Transverse colon (tissue), 3 donors: Measurements from ENCODE around the gene CLK4.

Source experiments
- EP300 ChIP-seq: sonication (generic); formaldehyde crosslinking; IDR thresholded peaks from one replicate; pipeline ENCODE4 v1.6.1; 2017; ENCODE audit warnings: antibody characterized with exemption, low read depth
- POLR2A ChIP-seq: fragments of 450-650 bp; IDR thresholded peaks from one replicate; pipeline ENCODE4 v1.6.1; 2016; ENCODE audit warnings: antibody characterized with exemption, mild to moderate bottlenecking, moderate library complexity
- TF ChIP-seq, protein P1 (sequence below), 5 experiments: fragments of 200-600 bp in 3 of 5; fragments of 450-650 bp in 2 of 5; sonication (generic) in 3 of 5; IDR thresholded peaks; 1 replicate in 2 of 5; 2 replicates in 3 of 5; pipeline ENCODE4 v1.5.1; 2016 to 2017; ENCODE audit warnings: antibody characterized with exemption in 5 of 5, inconsistent platforms in 3 of 5, mild to moderate bottlenecking in 2 of 5, moderate library complexity in 1 of 5

DNA sequence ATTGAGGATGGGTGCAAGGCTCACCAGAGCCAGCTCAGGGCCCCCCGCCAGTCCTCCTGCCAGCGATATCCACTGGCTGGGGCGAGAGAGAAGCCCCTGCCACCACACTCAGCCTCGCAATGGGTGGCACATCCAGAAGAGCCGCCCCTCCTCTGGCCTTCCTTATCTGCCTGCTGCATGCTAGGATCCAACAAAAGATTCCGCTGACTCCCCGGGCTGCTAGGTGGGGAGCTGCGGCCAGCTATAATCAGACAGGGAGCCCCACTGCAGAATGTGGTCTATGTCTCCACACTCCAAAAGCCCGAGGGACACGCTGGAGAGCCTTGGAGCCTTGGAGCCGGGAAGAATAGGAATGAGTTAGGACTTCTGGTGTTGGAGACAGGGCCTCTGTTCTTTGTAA is 69.4 kb downstream of the CLK4 start:
- no peak for TF ChIP-seq EP300
- TF ChIP-seq, protein P1, sequence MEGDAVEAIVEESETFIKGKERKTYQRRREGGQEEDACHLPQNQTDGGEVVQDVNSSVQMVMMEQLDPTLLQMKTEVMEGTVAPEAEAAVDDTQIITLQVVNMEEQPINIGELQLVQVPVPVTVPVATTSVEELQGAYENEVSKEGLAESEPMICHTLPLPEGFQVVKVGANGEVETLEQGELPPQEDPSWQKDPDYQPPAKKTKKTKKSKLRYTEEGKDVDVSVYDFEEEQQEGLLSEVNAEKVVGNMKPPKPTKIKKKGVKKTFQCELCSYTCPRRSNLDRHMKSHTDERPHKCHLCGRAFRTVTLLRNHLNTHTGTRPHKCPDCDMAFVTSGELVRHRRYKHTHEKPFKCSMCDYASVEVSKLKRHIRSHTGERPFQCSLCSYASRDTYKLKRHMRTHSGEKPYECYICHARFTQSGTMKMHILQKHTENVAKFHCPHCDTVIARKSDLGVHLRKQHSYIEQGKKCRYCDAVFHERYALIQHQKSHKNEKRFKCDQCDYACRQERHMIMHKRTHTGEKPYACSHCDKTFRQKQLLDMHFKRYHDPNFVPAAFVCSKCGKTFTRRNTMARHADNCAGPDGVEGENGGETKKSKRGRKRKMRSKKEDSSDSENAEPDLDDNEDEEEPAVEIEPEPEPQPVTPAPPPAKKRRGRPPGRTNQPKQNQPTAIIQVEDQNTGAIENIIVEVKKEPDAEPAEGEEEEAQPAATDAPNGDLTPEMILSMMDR (IDR thresholded peaks at IDR 0.05) = no peak
- TF ChIP-seq POLR2A = no peak
